Measurements from ENCODE around the gene ENTPD2.

GRCh38 chr9:137082925-137083290 lies 29.0 kb upstream of the ENTPD2 start:
- TF ChIP-seq CTCF (IDR thresholded peaks at IDR 0.05), result no peak
- no peak for TF ChIP-seq POLR2A (IDR thresholded peaks at IDR 0.05)
